ENCODE measurements around the gene CLTB. TPM values are rescaled to one million over a fixed set of nuclear protein-coding genes. Genes with fewer than 3 reads are reported as not detected.

CLTB gene
- 10 to 100 TPM; 51.9 to 70.2 (median 62.9) TPM for total RNA-seq
- polyA plus RNA-seq, result 10 to 100 TPM; 64.1 to 98.4 (median 69.2) TPM
- long read RNA-seq, donor 1, transcript CLTB-202 (5 exons, 1,161 nt), result major isoform, 23 of 23 reads
- long read RNA-seq, donor 1, partial matches to known transcripts, result 0 of 23 reads
- long read RNA-seq, donor 1, other reads (novel, unspliced or antisense), result 0 of 23 reads
- long read RNA-seq, donor 2, transcript CLTB-202 (5 exons, 1,161 nt), result major isoform, 33 of 33 reads
- long read RNA-seq, donor 2, partial matches to known transcripts, result 0 of 33 reads
- long read RNA-seq, donor 2, other reads (novel, unspliced or antisense), result 0 of 33 reads

DNA sequence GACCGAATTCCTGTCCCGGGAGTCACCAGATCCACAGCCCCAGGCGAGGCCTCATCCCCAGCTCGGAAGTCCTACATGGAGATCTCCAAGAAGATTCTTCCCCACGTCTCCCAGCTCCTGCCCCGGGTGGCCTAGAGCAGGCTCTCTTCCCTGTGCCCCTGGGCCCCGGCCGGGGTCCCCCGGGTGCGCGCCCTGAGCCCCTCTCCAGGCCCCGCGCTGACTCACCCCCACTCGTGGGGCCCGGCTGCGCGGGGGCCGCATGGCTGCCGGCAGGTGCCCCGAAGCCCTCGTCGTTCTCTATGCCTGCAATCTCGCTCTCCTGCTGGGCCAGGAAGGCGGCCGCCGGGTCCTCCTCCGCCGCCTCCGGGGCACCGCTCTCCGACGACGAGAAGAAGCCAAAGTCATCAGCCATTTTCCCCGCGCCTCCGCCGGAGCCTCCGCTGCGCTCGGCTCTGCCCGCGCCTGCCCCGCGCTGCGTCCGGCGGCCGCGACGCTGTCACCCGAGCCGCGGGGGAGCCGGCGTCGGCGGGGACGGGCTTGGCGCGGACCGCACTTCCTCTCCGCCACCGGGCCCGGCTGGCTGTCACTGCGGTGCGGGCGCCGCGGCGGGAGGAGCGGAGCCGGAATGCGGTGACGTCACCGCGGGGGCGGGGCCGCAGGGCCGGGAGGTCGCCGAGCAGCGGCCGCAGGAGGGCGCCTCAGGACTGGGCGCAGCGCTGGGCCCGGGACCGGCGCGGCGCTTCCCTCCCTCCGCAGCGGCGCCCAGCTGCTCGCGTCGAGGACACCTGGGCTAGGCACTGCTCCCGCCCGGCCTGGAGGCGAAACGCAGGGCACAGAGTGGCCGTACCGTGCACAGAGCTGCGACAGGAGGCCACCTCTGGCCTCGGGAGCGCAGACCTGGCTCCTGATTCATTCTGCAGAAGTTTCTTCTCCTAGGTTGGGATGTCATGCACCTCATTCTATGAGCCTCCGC, at the start of gene CLTB:
Gene CLTB, minus strand, starts transcription at position 588 of the 973 bp plus-strand sequence. Its CDS starts 176 bp downstream, at position 412.
- H3K9me3 ChIP-seq, result no peaks in the 10 kb centered on the region
- 1 to 5% (median 3%) methylated on average over 36 to 107 of the region's 107 CpGs for WGBS, 5 donors
- intact Hi-C loops (cut with DNase I; ENCODE audit: low total_unique reads), result loop anchor here (2.0 kb wide), 1 partner anchor 31 kb away; no protein-coding TSS in a partner anchor
- peaks cover 14 to 60% (median 41%) of the 10 kb centered on the region in 6 donors for H3K4me1 ChIP-seq
- H3K36me3 ChIP-seq, result no peaks in the 10 kb centered on the region
- peak; percentile 99 for DNase-seq
- peak within 1 kb of the TSS; percentile 78 to 94 (median 88) for H3K27ac ChIP-seq
- H3K27me3 ChIP-seq (replicated peaks in 1 of 7), result no peaks in the 10 kb centered on the region
- TF ChIP-seq CTCF (IDR thresholded peaks at IDR 0.05 in 8 of 11, conservative IDR thresholded peaks at IDR 0.05 in 3 of 11), result peak in 10 of 11 experiments; percentile 11 to 94 (median 90)
- peak; percentile 88 to 92 (median 88) for TF ChIP-seq POLR2AphosphoS5 (IDR thresholded peaks at IDR 0.05)
- peak in 2 of 3 donors; percentile 38 to 88 for TF ChIP-seq POLR2A (IDR thresholded peaks at IDR 0.05)
- peak within 1 kb of the TSS; percentile 65 to 91 (median 86) for H3K4me3 ChIP-seq

DNA sequence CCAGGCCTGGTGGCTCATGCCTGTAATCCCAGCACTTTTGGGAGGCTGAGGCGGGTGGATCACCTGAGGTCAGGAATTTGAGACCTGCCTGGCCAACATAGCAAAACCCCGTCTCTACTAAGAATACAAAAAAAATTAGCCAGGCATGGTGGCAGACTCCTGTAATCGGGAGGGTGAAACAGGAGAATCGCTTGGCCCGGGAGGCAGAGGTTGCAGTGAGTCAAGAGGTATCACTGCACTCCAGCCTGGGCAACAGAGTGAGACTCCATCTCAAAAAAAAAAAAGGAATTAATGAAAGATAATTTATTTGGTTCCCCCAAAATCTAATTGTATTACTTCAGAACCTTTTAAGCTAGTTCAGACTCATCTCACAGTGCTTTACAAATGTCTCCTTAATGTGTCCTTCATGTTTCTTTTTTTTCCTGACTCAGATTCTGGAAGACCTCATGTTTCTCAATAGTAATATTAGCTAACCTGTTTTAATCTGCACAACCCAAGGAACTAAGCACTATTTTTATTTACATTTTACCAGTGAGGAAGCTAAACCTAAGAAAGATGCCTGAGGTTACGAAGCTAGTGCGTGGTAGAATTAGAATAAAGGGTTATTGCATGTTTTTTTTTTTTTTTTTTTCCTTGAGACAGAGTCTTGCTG, 46.9 kb upstream of the CLTB start:
- Histone ChIP-seq H3K9me3 (no peaks in the 10 kb centered on the region), H3K4me3 (no peak overlapping the region), H3K36me3 (peaks cover 0 to 28% (median 3%) of the 10 kb centered on the region in 6 donors), H3K27ac (no peak overlapping the region), H3K27me3 (replicated peaks in 1 of 7) (no peaks in the 10 kb centered on the region), H3K4me1 (peaks cover 0 to 65% (median 15%) of the 10 kb centered on the region in 6 donors)
- intact Hi-C loops (cut with DNase I; ENCODE audit: low total_unique reads), result no loop called here
- WGBS, 5 donors, result 92 to 97% (median 93%) methylated on average over 7 of the region's 7 CpGs
- no peak for DNase-seq
- no peak for TF ChIP-seq POLR2A (IDR thresholded peaks at IDR 0.05)

DNA sequence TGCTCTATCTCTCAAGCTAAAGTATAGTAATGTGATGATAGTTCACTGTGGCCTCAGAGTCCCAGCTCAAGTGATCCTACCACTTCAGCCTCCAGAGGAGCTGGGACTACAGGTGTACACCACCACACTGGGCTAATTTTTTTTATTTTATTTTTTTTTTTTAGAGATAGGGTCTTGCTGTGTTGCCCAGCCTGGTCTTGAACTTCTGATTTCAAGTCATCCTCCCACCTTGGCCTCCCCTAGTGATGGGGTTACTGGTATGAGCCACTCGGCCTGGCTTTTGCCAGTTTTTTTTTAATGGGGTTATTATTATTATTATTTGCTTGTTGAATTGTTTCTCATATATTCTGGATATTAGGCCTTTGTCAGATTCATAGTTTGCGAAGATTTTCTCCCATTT, 45.0 kb upstream of the CLTB start:
- Histone ChIP-seq H3K27ac (no peak overlapping the region), H3K4me3 (no peak overlapping the region), H3K36me3 (peaks cover 0 to 28% (median 3%) of the 10 kb centered on the region in 6 donors), H3K9me3 (no peaks in the 10 kb centered on the region), H3K27me3 (replicated peaks in 1 of 7) (no peaks in the 10 kb centered on the region), H3K4me1 (peaks cover 0 to 68% (median 7%) of the 10 kb centered on the region in 6 donors)
- intact Hi-C loops (cut with DNase I; ENCODE audit: low total_unique reads), result no loop called here
- no peak for DNase-seq
- 92 to 100% (median 95%) methylated on average over 2 of the region's 2 CpGs for WGBS, 5 donors
- TF ChIP-seq POLR2AphosphoS5 (IDR thresholded peaks at IDR 0.05) (no peak), CTCF (IDR thresholded peaks at IDR 0.05 in 8 of 11, conservative IDR thresholded peaks at IDR 0.05 in 3 of 11) (no peak), POLR2A (IDR thresholded peaks at IDR 0.05) (no peak)

- Histone ChIP-seq H3K36me3 (peaks cover 0 to 26% (median 2%) of the 10 kb centered on the region in 6 donors), H3K9me3 (no peaks in the 10 kb centered on the region), H3K27ac (no peak overlapping the region), H3K27me3 (replicated peaks in 1 of 7) (no peaks in the 10 kb centered on the region), H3K4me3 (no peak overlapping the region), H3K4me1 (peaks cover 0 to 74% (median 5%) of the 10 kb centered on the region in 6 donors)
- WGBS, 5 donors, result 96 to 100% (median 97%) methylated on average over 3 of the region's 3 CpGs
- intact Hi-C loops (cut with DNase I; ENCODE audit: low total_unique reads), result no loop called here
- TF ChIP-seq POLR2AphosphoS5 (IDR thresholded peaks at IDR 0.05) (no peak), POLR2A (IDR thresholded peaks at IDR 0.05) (no peak), CTCF (IDR thresholded peaks at IDR 0.05 in 8 of 11, conservative IDR thresholded peaks at IDR 0.05 in 3 of 11) (no peak)
- no peak for DNase-seq
Observed at GRCh38 chr5:176458904-176459561, 42.7 kb upstream of the CLTB start.
